GM12874 (cell line): ENCODE results near the gene SMYD5.

Experiments used
- TF ChIP-seq, protein P1 (sequence below): IDR thresholded peaks from 2 replicates; pipeline ENCODE4 v1.5.1; 2011; ENCODE audit warnings: low read depth, mild to moderate bottlenecking, control low read depth, low read length, moderate library complexity; ENCODE audit not compliant: insufficient read depth

SMYD5 gene

DNA sequence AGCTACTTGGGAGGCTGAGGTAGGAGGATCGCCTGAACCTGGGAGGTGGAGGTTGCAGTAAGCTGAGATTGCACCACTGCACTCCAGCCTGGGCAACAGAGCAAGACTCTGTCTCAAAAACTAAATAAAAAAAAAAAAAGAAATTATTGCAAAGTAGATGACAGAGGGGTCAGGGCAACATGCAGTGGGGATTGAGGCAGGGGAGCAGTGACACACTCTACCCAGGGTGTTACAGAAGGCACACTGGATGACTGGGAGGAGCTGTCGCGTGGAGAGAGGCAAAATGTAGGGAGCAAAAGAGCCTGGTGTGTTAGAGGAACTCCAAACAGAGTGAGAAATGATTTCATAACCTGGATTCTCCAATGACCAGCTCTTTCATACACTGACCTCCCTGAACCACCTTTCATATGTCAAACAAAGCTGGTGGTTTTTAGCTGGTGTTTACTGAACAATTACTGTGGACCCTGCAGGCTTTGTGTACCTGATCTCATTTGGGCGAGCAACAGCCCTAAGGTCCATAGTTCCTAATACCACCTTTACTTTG lies 48.1 kb downstream of the SMYD5 start:
- TF ChIP-seq, protein P1, sequence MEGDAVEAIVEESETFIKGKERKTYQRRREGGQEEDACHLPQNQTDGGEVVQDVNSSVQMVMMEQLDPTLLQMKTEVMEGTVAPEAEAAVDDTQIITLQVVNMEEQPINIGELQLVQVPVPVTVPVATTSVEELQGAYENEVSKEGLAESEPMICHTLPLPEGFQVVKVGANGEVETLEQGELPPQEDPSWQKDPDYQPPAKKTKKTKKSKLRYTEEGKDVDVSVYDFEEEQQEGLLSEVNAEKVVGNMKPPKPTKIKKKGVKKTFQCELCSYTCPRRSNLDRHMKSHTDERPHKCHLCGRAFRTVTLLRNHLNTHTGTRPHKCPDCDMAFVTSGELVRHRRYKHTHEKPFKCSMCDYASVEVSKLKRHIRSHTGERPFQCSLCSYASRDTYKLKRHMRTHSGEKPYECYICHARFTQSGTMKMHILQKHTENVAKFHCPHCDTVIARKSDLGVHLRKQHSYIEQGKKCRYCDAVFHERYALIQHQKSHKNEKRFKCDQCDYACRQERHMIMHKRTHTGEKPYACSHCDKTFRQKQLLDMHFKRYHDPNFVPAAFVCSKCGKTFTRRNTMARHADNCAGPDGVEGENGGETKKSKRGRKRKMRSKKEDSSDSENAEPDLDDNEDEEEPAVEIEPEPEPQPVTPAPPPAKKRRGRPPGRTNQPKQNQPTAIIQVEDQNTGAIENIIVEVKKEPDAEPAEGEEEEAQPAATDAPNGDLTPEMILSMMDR, result no peak

GRCh38 chr2:73263540-73264331 lies 49.7 kb downstream of the SMYD5 start:
- TF ChIP-seq, protein P1, result no peak

DNA sequence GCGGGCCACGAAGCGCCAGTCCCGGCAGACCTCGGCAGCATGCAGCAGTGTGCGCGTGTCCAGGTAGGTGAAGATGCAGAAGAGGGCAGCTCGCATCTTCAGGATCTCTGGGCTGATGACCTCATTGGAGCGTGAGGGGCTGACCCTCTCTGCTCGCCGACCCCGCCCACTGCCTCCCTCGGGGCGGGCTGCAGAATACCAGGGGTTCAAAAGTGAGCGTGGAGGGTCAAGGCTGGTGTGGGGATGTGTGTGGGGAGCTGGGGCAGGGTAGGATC lies 50.2 kb downstream of the SMYD5 start:
- TF ChIP-seq, protein P1, result no peak

GRCh38 chr2:73264783-73265182 lies 50.7 kb downstream of the SMYD5 start:
- TF ChIP-seq, protein P1, result no peak

DNA sequence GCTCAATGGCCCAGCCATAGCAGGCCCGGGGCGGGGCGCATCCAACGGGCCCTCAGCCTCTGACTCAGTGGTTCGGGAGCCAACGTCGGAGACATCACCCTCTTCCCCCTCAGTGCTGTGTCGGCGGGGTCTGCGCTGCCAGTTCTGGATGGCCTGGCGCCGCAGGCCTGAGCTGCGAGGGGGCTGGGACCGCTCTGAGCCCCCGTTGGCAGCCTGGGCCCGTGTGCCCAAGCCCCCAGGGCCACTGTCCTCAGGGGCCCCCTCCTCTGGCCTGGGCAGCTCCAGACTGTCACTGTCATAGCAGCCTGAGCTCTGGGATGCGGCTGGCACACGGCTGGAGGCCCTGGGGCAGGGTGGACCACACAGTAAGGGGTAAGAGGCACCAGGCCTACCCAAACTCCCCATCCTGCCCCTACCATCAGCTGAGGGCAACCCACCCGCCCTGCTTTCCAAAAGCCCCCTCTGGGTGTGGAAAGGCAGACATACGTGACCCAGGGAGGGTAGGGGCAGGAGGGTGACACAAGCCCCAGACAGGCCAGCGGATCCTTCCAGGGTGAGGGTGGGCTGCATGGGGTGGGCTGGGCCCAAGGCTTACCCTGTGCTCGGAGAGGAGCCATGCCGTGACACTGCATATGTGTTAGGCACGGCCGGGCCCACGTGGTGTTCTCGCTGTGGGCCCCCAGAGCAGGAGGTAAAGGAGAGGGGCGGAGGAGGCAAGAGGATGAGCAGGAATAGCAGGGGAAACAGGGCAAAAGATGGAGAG lies 51.4 kb downstream of the SMYD5 start:
- TF ChIP-seq, protein P1, result no peak

DNA sequence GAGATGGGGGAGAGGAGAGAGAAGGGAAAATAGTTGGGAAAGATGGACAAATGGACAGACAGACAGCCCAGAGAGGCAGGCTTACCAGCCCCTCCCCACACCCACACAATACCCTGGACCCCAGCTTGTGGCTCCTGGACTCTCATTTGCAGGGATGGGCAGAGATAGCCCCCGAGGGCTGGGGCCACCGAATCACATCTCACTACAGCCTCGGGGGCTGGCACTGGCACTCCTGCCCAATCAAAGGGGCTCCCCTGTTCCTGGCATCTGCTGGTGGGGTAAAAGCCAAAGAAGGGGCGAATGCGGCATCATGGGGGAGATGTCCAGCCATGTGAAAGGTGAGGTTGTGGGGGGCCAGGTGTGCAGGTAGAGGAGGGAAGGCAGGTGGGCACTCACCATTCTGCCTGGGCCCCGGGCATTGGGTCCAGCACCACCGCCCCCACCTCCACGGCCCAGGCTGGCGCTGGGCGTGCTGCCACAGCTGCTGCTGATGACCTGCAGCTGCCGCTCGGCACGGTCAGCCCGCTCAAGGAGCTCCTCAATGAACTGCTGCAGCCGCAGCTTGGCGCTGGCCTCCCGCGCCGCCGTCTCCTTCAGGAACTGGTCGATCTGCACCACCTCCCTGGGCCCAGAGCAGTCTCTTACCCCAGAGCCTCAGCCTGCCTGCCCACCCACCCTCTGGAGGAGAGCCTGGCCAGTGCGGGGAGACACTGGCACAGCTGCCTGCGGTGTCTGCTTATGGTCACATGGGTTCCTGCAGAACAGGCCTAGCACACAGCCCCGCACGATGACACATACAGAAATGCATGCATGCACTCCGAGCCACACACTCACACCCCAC lies 52.2 kb downstream of the SMYD5 start:
- TF ChIP-seq, protein P1, result no peak

DNA sequence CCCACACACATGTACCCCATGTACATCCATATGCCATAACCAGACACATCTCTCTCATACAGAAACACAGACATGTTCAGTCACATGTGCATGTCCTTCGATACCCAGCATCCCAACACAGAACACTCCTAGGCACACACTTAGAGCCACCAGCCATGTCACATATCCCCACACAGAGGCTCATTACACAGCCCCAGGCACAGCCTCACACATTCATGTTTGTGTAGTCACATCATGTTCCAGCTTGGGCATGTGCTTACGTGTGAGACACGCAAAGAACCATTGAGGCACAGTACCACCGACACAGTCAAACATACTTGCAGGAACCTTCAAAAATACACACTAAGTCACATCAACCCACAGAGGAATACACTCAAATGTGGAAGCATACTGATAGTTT lies 53.0 kb downstream of the SMYD5 start:
- TF ChIP-seq, protein P1, result no peak
